Spleen (tissue), 7 donors: ENCODE results near the gene NLGN4X.

Experiments used
- CTCF ChIP-seq, 11 experiments: fragments of 200-600 bp in 7 of 11; fragments of 450-650 bp in 4 of 11; sonication (generic) in 4 of 11; IDR thresholded peaks in 8 of 11; conservative IDR thresholded peaks in 3 of 11; 1 replicate in 7 of 11; 2 replicates in 4 of 11; pipeline versions ENCODE4 v1.4.0 to v1.8.0; 2016 to 2021; ENCODE audit warnings: antibody characterized with exemption in 11 of 11, inconsistent platforms in 4 of 11, mild to moderate bottlenecking in 1 of 11
- POLR2A ChIP-seq, 3 donors: fragments of 450-650 bp; IDR thresholded peaks; one replicate each; pipeline ENCODE4 v1.5.1; 2017; ENCODE audit warnings: antibody characterized with exemption in 3 of 3, mild to moderate bottlenecking in 1 of 3
- donor health status: DM: no; HTN: no; CAD: no; lungs with moderate emphysema.
- donor health status: DM: no; HTN: no; CAD: no.
- donor health status: DM: no; HTN: no; CAD: no.

- no peak for TF ChIP-seq POLR2A (IDR thresholded peaks at IDR 0.05)
- TF ChIP-seq CTCF (IDR thresholded peaks at IDR 0.05 in 8 of 11, conservative IDR thresholded peaks at IDR 0.05 in 3 of 11) = no peak
Observed at GRCh38 chrX:6225288-6225910, 3.3 kb downstream of the NLGN4X start.
